Heart left ventricle (tissue), 13 donors: ENCODE data around the gene MYH16.

Experiments used
- CTCF ChIP-seq, 12 donors: fragments of 200-600 bp; sonication (generic) in 4 of 12; IDR thresholded peaks; one replicate each; pipeline versions ENCODE4 v1.5.0 to v1.8.0; 2018 to 2022; ENCODE audit warnings: antibody characterized with exemption in 12 of 12, mild to moderate bottlenecking in 5 of 12
- POLR2A ChIP-seq, 2 donors: fragments of 450-650 bp; IDR thresholded peaks; one replicate each; pipeline ENCODE4 v1.6.1; 2017; ENCODE audit warnings: antibody characterized with exemption in 2 of 2, mild to moderate bottlenecking in 2 of 2, moderate library complexity in 2 of 2
- donor health status: ischemic (EF 13 %, LVEDD 7.1; RV severe dilation, severe dysfunction).
- donor health status: DM: no; HTN: yes; CAD: no.
- donor health status: DM: no; HTN: no; CAD: no.
- donor health status: ischemic (EF 25% LVEDD 6.9; RV normal size, moderate dysfunction).
- donor health status: ischemic (EF 25% LVEDD 5.7; RV mildly dilated, moderate dysfunction).
- donor health status: ischemic (EF 35%, LVEDD 5.7; RV mildly dilated, moderate dysfunction).
- donor health status: nonischemic (EF 11% LVEDD 7.7; RV severe dilation, severe dysfunction).
- donor health status: DM: yes; HTN: yes; CAD: no.
- donor health status: PGD.
- donor health status: ischemic (EF 29% LVEDD 5.4; RV normal size, mild dysfunction).
- donor health status: nonischemic (EF 23%, LVEDD 6.1; RV moderate dilation, normal function).

GRCh38 chr7:99272476-99273045 lies at the start of gene MYH16:
- TF ChIP-seq CTCF (IDR thresholded peaks at IDR 0.05) (no peak), POLR2A (IDR thresholded peaks at IDR 0.05) (no peak)
